GM10847 (cell line): ENCODE results near the gene ENO1.

Experiments
- POLR2A ChIP-seq: IDR thresholded peaks from 2 replicates; pipeline ENCODE4 v1.6.1; 2011; ENCODE audit not compliant: insufficient read length; ENCODE audit errors: extremely low read depth

Gene ENO1

DNA sequence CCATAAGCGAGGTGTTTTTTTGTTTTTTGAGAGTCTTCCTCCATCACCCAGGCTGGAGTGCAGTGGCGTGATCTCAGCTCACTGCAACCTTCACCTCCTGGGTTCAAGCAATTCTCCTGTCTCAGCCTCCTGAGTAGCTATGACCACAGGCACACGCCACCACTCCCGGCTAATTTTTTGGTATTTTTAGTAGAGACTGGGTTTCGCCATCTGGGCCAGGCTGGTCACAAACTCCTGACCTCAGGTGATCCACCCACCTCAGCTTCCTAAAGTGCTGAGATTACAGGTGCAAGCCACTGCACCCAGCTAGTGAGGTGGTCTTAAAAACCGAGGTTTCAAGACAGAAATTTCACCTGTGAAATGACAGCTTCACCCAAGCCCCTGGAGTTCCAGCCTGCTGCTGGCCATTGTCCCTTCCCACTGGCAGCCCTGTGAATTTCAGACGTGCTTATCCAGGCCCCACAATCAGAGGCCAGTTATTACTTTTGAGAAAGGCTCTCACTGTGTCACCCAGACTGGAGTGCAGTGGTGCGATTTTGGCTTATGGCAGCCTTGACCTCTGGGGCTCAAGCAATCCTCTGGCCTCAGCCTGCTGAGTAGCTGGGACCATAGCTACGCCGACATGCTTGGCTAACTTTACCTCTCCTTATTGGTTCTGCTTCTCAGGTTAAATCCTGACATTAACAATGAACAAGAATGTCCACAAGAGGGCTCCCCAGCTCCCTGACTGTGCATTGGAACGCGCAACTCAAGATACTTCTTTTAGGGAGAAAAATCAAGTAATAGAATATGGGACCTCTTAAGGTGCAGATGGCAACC lies 19.4 kb downstream of the ENO1 start:
- no peak for TF ChIP-seq POLR2A

DNA sequence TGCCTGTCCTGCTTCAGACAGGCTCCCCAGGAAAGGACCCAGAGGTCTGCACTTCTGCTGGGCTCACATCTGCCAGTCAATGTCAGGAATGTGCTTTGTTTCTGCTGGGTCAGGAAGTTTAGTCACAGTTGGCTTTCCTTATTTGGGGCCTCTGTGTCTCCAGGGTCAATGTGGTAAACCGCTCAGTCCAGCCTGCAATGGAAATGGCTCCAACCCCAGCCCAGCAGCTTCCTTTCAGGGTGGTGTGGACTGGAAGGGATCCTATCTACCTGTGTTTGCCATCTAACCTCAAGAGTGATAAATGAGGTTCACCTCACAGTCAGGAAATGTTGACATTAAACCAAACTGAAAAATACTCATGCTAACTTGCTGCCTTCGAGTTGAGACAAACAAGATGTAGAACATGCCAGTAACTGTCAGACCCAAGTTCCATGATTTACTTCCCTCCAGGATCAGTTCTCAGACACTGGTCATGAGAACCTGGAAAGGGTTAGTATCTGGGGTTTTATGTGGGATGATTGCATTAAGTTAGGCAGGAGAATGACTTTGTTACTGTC lies 20.3 kb downstream of the ENO1 start:
- no peak for TF ChIP-seq POLR2A

GRCh38 chr1:8856689-8857412 lies 21.6 kb downstream of the ENO1 start:
- TF ChIP-seq POLR2A = no peak

DNA sequence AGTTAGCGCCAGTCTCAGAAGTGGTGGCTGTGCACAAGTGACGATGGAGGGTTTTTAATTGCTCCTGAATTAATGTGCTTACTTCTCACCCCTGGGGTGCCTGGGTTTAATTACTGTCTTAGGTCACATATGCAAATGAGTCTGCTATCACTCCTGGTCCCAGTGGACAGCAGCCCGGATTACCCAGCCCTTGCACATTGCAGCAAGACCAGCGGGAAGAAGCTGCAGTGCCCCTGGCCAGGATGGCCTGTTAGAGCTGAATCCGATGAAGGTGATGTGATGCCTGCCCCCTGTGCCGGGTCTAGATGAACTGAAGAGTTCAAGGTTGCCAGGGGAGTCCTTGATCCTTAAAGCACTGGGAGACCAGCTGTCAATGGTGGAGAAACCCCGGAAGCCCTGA lies 24.2 kb downstream of the ENO1 start:
- no peak for TF ChIP-seq POLR2A

GRCh38 chr1:8851060-8851459 lies 27.4 kb downstream of the ENO1 start:
- TF ChIP-seq POLR2A = no peak

DNA sequence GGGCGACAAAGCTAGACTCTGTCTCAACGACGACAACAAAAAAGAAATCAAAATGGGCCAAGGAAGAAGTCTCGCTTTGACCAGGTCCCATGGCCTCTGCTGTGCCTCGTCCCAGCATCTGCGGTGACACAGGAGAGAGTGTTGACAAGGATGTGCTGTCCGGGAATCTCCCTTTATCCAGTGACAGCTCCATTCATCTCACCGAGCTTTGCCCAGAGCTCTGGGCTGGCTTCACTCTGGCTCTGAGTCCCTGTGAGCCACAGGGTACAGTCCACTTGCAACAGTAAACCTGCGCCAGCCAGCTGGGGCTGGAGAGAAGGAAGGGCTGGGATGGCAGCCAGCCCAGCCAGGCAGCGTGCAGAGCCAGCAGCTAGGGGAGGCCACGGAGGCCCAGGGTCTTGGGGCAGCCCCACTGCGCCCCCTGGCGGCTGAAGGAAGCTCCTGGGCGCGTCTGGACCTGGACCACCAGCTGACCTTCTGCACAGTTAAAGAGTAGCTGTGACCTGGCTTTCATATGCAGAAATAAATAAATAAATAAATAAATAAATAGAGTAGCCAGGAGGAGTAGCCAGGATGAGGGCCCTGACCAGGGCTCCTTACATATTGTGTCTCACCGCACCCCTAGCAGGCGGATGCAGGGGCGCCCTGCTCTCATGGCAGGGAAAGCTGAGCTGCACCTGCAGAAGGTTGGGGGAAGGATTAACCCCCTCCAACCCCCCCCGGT lies 29.7 kb downstream of the ENO1 start:
- no peak for TF ChIP-seq POLR2A

DNA sequence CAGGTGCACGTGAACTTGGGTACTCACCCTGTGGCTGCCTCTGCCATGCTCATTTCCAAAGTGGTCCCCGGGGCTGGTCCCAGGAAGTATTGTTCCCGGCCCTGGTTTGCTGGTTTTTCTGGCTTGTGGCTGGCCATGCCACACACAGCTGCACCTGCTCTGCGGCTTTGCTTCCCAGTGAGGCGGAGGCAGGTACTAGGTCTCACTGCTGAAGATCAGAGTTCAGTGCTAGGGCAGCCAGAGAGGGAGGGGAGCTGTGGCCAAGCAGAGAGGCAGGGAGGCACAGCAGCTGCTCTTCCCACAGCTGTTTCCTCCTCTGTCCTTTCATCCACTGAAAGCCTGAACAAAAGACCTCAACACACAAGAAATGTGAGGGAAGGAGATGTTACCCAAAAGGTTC lies 30.5 kb downstream of the ENO1 start:
- no peak for TF ChIP-seq POLR2A

DNA sequence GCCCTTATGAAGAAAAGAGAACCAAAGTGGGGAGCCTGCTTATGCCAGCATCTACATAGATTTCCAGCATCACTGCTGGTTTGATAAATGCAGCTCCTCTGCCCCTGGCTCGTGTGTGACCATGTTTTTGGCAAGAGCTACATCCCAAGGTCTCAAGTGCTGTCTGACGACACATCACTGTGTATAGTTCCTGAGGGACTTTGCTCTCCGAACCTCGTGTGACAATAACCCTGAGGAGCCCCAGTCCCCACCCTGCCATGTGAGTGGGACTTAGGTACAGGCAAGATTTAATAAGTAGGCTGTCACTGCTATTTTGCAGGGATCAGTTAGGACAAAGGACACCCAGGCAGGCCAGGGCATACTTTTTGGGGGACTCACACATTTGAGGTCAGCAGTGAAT lies 32.2 kb downstream of the ENO1 start:
- TF ChIP-seq POLR2A = no peak

DNA sequence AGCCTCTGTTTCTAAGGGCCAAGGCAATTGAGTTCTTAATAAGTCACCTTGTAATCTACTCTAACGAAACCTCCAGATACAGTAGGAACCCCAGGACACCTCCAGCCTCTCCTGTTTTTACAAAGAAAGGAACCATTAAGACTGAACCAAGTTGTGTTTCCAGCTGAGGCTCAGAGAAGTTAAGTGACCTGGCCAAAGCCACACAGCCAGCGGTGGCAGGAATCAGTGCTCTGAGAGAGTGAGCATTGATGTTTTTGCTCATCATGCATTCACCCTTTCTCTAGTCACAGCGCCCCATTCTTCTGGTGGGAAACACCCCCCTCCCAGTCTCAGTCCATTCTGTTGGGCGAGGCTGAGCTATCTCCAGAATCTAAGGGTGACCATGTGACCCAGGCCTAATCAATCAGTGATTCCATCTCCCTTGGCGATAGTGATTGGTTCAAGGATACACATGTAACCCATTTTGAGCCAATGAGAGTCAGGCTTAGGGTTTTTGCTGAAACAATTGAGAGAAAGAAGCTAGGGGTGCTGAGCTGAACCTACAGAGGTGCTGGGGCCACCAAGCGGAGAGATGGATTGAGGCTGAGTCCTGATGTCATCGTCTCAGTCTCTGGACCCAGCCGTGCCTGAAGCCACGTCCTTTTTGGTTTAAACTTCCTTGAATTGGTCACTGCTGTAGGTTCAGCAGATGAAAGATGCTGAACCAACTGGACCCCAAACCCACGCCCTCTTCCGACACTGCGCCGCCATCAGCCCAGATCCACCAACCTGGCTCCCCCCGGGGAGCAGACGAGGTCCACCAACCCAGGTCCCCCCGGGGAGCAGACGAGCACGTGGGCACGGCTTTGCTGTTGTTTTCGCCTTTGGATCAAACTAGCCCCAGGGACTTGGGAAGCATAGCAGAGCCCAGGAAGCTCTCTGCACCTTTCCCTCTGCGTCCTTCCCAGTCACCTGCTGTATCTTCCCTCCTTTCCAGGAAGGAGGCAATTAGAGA lies 33.1 kb downstream of the ENO1 start:
- no peak for TF ChIP-seq POLR2A

GRCh38 chr1:8844501-8845006 lies 33.9 kb downstream of the ENO1 start:
- no peak for TF ChIP-seq POLR2A

- no peak for TF ChIP-seq POLR2A
These were observed 37.1 kb downstream of the ENO1 start for GRCh38 chr1:8841395-8841794.

DNA sequence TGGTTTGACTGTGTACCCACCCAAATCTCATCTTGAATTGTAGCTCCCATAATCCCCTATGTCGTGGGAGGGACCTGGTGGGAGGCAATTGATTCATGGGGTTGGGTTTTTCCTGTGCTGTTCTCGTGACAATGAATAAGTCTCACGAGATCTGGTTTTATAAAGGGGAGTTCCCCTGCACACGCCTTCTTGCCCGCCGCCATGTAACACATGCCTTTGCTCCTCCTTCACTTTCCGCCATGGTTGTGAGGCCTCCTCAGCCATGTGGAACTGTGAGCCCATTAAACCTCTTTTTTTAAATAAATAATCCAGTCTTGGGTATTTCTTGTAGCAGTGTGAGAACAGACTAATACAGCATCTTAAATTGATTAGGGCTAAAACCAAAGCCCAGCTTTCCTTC lies 38.5 kb downstream of the ENO1 start:
- TF ChIP-seq POLR2A = no peak

- no peak for TF ChIP-seq POLR2A
These were observed 42.4 kb downstream of the ENO1 start for GRCh38 chr1:8835941-8836643.

DNA sequence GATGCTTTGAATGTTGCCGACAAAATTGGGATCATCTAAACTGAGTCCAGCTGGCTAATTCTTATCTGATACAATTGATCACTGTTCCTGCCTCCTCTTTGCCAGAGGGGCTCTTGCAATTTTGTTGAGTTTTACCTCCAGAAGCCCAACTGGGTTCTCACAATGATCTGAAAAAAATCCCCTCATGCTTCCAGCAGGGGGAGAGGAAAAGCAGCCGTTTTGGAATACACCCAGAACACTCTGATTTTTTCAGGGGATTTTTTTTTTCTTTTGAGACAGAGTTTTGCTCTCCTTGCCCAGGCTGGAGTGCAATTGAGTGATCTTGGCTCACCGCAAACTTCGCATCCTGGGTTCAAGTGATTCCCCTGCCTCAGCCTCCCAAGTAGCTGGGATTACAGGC lies 47.1 kb downstream of the ENO1 start:
- TF ChIP-seq POLR2A = no peak

- TF ChIP-seq POLR2A = no peak
These were observed 52.5 kb downstream of the ENO1 start for GRCh38 chr1:8825985-8826481.
